ENCODE measurements around the gene ZNF222.

The ZNF222 gene

DNA sequence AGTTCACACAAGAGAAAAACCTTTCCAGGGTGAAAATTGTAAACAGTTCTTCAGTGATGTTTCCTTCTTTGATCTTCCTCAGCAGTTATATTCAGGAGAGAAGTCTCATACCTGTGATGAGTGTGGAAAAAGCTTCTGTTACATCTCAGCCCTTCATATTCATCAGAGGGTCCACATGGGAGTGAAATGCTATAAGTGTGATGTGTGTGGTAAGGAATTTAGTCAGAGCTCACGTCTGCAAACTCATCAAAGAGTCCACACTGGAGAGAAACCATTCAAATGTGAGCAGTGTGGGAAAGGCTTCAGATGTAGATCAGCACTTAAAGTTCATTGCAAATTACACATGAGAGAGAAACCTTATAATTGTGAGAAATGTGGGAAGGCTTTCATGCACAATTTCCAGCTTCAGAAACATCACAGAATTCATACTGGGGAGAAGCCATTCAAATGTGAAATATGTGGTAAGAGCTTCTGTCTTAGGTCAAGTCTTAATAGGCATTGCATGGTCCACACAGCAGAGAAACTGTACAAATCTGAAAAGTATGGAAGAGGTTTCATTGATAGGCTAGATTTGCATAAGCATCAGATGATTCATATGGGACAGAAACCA is 6.9 kb downstream of the ZNF222 start:
- Histone ChIP-seq H3K27me3 (ENCODE audit: insufficient read depth, poor library complexity, severe bottlenecking) (no peaks in the 10 kb centered on the region), H3K4me3 (replicated peaks; ENCODE audit: insufficient read depth, low read length) (no peak overlapping the region), H3K27ac (replicated peaks) (no peak overlapping the region)
- TF ChIP-seq GABPA (IDR thresholded peaks at IDR 0.05; ENCODE audit: low read depth) (no peak), POLR2AphosphoS5 (IDR thresholded peaks at IDR 0.05; ENCODE audit: low read depth) (no peak), SPI1 (IDR thresholded peaks at IDR 0.05; ENCODE audit: borderline replicate concordance, low read depth) (no peak), CTCF (IDR thresholded peaks at IDR 0.05; ENCODE audit: insufficient read depth, low read length) (no peak)
- TF ChIP-seq, protein P1, sequence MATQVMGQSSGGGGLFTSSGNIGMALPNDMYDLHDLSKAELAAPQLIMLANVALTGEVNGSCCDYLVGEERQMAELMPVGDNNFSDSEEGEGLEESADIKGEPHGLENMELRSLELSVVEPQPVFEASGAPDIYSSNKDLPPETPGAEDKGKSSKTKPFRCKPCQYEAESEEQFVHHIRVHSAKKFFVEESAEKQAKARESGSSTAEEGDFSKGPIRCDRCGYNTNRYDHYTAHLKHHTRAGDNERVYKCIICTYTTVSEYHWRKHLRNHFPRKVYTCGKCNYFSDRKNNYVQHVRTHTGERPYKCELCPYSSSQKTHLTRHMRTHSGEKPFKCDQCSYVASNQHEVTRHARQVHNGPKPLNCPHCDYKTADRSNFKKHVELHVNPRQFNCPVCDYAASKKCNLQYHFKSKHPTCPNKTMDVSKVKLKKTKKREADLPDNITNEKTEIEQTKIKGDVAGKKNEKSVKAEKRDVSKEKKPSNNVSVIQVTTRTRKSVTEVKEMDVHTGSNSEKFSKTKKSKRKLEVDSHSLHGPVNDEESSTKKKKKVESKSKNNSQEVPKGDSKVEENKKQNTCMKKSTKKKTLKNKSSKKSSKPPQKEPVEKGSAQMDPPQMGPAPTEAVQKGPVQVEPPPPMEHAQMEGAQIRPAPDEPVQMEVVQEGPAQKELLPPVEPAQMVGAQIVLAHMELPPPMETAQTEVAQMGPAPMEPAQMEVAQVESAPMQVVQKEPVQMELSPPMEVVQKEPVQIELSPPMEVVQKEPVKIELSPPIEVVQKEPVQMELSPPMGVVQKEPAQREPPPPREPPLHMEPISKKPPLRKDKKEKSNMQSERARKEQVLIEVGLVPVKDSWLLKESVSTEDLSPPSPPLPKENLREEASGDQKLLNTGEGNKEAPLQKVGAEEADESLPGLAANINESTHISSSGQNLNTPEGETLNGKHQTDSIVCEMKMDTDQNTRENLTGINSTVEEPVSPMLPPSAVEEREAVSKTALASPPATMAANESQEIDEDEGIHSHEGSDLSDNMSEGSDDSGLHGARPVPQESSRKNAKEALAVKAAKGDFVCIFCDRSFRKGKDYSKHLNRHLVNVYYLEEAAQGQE (IDR thresholded peaks at IDR 0.05; ENCODE audit: insufficient replicate concordance, low read depth) = no peak
- DNase-seq (ENCODE audit: low read depth in 1 of 2, low spot score in 1 of 2) = no peak

DNA sequence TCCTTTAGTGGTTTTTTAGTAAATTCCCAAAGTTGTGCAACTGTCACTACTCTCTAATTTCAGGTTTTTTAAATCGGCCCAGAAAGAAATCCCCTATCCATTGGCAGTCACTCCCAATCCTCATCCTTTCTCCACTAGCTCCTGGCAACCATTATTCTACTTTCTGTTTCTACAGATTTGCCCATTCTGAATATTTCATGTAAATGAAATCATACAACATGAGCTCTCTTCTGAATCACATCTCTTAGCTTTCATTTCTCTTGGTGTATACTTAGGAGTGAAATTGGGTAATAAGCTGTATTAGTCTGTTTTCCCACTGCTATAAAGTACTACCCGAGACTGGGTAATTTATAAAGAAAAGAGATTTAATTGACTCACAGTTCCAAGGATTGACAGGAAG is 17.0 kb downstream of the ZNF222 start:
- H3K4me3 ChIP-seq (replicated peaks; ENCODE audit: insufficient read depth, low read length) = no peak overlapping the region
- DNase-seq (ENCODE audit: low read depth in 1 of 2, low spot score in 1 of 2) = no peak
- no peaks in the 10 kb centered on the region for H3K27me3 ChIP-seq (ENCODE audit: insufficient read depth, poor library complexity, severe bottlenecking)
- no peak overlapping the region for H3K27ac ChIP-seq (replicated peaks)
- TF ChIP-seq SPI1 (IDR thresholded peaks at IDR 0.05; ENCODE audit: borderline replicate concordance, low read depth) (no peak), CTCF (IDR thresholded peaks at IDR 0.05; ENCODE audit: insufficient read depth, low read length) (no peak), POLR2AphosphoS5 (IDR thresholded peaks at IDR 0.05; ENCODE audit: low read depth) (no peak), GABPA (IDR thresholded peaks at IDR 0.05; ENCODE audit: low read depth) (no peak)
- TF ChIP-seq, protein P1 (IDR thresholded peaks at IDR 0.05; ENCODE audit: insufficient replicate concordance, low read depth) = no peak

DNA sequence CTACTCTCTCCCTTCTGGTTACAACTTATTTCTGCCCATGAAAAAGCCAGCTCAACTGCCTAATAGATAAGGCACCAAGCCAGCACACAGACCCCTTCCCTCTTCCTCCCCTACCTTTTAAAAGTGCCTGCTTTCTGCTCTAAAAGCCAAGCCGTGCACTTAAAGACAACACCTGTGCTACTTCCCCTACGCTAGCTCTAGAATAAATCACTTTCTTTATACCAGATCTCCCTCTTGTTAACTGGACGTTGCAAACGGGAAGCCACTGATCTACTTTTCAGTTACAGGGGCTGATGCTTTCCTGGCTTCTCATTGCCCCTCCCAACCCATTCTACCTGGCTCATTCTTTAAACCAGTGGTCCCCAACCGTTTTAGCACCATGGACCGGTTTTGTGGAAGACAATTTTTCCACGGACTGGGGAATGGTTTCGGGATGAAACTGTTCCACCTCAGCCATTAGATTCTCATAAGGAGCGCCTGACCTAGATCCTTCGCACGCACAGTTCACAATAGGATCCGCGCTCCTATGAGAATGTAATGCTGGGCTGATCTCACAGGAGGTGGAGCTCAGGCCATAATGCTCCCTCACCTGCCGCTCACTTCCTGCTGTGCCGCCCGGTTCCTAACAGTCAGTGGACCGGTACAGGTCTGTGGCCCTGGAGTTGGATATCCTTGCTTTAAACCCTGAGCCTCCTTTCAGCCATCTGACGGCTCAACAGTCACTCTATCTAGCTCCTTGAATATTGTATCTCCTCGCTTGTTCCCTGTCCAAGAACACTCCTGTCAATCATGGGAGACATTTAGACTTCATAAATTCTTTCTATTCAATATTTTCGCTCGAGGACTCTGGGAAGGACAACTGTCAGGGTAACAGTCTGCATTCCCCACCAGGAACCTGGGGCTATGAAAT is 25.8 kb downstream of the ZNF222 start:
- peak overlapping the region; percentile 53 for H3K27ac ChIP-seq (replicated peaks)
- H3K4me3 ChIP-seq (replicated peaks; ENCODE audit: insufficient read depth, low read length) = peak overlapping the region; percentile 75
- DNase-seq (ENCODE audit: low read depth in 1 of 2, low spot score in 1 of 2) = peak; percentile 36 to 47
- no peaks in the 10 kb centered on the region for H3K27me3 ChIP-seq (ENCODE audit: insufficient read depth, poor library complexity, severe bottlenecking)
- TF ChIP-seq GABPA (IDR thresholded peaks at IDR 0.05; ENCODE audit: low read depth) (peak; percentile 86), POLR2AphosphoS5 (IDR thresholded peaks at IDR 0.05; ENCODE audit: low read depth) (no peak), CTCF (IDR thresholded peaks at IDR 0.05; ENCODE audit: insufficient read depth, low read length) (no peak), SPI1 (IDR thresholded peaks at IDR 0.05; ENCODE audit: borderline replicate concordance, low read depth) (no peak)
- TF ChIP-seq, protein P1 (IDR thresholded peaks at IDR 0.05; ENCODE audit: insufficient replicate concordance, low read depth) = peak; percentile 33
